HFFc6 (cell line): Measurements from ENCODE around the gene LTBP2. TPM values are rescaled to one million over a fixed set of nuclear protein-coding genes. Genes with fewer than 3 reads are reported as not detected.
A peak's percentile ranks its signal among the peaks of the same experiment; 100 is the strongest.

Experiments used
- DNase-seq: peaks from one replicate; pipeline ENCODE4 v3.0.0-alpha.2; 2018
- H3K27ac Mint-ChIP-seq: 2 replicates; pipeline ENCODE4 v1.8.0; 2020; ENCODE audit warnings: mild to moderate bottlenecking, mixed read lengths
- H3K27me3 Mint-ChIP-seq: 2 replicates; pipeline ENCODE4 v1.8.0; 2021; ENCODE audit warnings: mild to moderate bottlenecking, moderate library complexity, mixed read lengths; ENCODE audit not compliant: insufficient read depth
- H3K36me3 Mint-ChIP-seq: 2 replicates; pipeline ENCODE4 v1.8.0; 2021; ENCODE audit warnings: low read depth, mixed read lengths
- H3K4me1 Mint-ChIP-seq: 2 replicates; pipeline ENCODE4 v1.8.0; 2020; ENCODE audit warnings: low read depth, mixed read lengths
- H3K4me3 Mint-ChIP-seq: 2 replicates; pipeline ENCODE4 v1.8.0; 2020; ENCODE audit warnings: mild to moderate bottlenecking, moderate library complexity, mixed read lengths
- H3K9me3 Mint-ChIP-seq: 2 replicates; pipeline ENCODE4 v1.8.0; 2020; ENCODE audit warnings: mild to moderate bottlenecking, mixed read lengths
- total RNA-seq, 6 experiments: library from RNA; stranded (reverse); fragmentation: NEBNext Ultra II Directional; extraction: Animal tissue kit (Norgen Biotek cat#: 25700); gene quantifications; 2 replicates in 1 of 6; 3 replicates in 5 of 6; pipeline ENCODE4 v1.2.3, GENCODE V29; 2021
- TF ChIP-seq, protein P1 (sequence below): fragments of 200-600 bp; sonication (generic); IDR thresholded peaks from 2 replicates; pipeline ENCODE4 v1.5.0; 2021; ENCODE audit warnings: antibody characterized with exemption, mild to moderate bottlenecking

Gene LTBP2
- total RNA-seq, 6 experiments from 2014 or later = 109 to 165 (median 120) TPM

GRCh38 chr14:74508292-74508731 is 103.7 kb downstream of the LTBP2 start:
- Mint-ChIP-seq H3K9me3 (no peaks in the 10 kb centered on the region), H3K4me1 (peaks cover 17% of the 10 kb centered on the region), H3K36me3 (peaks cover 14% of the 10 kb centered on the region), H3K27ac (no peak overlapping the region), H3K27me3 (peaks cover 2% of the 10 kb centered on the region; the same call in 1 of the 2 replicates), H3K4me3 (no peak overlapping the region)
- no peak for DNase-seq
- TF ChIP-seq, protein P1, sequence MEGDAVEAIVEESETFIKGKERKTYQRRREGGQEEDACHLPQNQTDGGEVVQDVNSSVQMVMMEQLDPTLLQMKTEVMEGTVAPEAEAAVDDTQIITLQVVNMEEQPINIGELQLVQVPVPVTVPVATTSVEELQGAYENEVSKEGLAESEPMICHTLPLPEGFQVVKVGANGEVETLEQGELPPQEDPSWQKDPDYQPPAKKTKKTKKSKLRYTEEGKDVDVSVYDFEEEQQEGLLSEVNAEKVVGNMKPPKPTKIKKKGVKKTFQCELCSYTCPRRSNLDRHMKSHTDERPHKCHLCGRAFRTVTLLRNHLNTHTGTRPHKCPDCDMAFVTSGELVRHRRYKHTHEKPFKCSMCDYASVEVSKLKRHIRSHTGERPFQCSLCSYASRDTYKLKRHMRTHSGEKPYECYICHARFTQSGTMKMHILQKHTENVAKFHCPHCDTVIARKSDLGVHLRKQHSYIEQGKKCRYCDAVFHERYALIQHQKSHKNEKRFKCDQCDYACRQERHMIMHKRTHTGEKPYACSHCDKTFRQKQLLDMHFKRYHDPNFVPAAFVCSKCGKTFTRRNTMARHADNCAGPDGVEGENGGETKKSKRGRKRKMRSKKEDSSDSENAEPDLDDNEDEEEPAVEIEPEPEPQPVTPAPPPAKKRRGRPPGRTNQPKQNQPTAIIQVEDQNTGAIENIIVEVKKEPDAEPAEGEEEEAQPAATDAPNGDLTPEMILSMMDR = peak; percentile 66

DNA sequence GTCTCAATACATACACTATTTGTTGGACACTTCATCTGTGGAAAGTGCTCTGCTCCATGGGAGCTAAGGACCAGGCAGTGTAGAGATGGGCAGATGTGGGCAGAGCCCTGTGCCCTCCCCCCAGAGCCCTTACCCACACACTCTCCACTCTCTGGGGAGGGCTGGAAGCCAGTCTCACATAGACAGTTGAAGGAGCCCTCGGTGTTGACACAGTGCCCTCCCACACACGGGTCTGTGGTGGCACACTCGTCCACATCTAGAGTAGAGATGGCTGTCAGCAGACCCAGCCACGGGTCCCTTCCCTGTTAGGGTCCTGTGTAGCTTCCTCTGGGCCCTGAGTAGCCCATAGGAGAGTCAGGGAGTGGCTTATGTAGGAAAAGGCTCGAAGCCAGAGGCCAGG is 104.2 kb downstream of the LTBP2 start:
- peaks cover 12% of the 10 kb centered on the region for H3K36me3 Mint-ChIP-seq
- peaks cover 17% of the 10 kb centered on the region for H3K4me1 Mint-ChIP-seq
- H3K27me3 Mint-ChIP-seq = peaks cover 2% of the 10 kb centered on the region; the same call in 1 of the 2 replicates
- H3K9me3 Mint-ChIP-seq = no peaks in the 10 kb centered on the region
- TF ChIP-seq, protein P1 = no peak
- H3K27ac Mint-ChIP-seq = no peak overlapping the region
- no peak overlapping the region for H3K4me3 Mint-ChIP-seq
- DNase-seq = no peak

GRCh38 chr14:74507085-74507484 is 105.0 kb downstream of the LTBP2 start:
- TF ChIP-seq, protein P1 = no peak
- H3K27me3 Mint-ChIP-seq = peaks cover 2% of the 10 kb centered on the region; the same call in 1 of the 2 replicates
- no peaks in the 10 kb centered on the region for H3K9me3 Mint-ChIP-seq
- no peak overlapping the region for H3K27ac Mint-ChIP-seq
- no peak for DNase-seq
- H3K4me1 Mint-ChIP-seq = peaks cover 17% of the 10 kb centered on the region
- no peak overlapping the region for H3K4me3 Mint-ChIP-seq
- peaks cover 5% of the 10 kb centered on the region; the same call in 1 of the 2 replicates for H3K36me3 Mint-ChIP-seq

DNA sequence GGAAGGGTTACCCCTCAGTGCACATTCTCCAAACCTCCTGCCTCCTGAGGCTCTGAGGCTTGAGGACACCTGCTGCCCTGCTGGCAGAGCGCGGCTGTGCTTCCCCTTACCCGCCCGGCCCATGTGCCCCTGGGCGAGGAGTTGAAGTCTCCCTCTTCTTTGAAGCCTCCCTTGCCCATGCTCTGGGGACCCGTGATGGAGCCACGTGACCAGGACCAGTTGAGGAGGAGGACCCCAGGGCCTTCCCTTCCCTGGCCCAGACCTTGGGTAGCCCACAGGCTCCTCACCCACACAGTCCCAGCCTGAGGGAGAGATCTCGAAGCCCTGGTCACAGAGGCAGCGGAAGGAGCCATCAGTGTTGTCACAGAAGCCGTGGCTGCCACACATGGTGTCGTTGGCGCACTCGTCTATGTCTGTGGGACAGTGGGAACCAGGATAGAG is 105.6 kb downstream of the LTBP2 start:
- TF ChIP-seq, protein P1 = no peak
- Mint-ChIP-seq H3K27me3 (peaks cover 2% of the 10 kb centered on the region; the same call in 1 of the 2 replicates), H3K27ac (no peak overlapping the region), H3K9me3 (no peaks in the 10 kb centered on the region), H3K4me1 (peaks cover 12% of the 10 kb centered on the region), H3K4me3 (no peak overlapping the region), H3K36me3 (no peaks in the 10 kb centered on the region; the same call in 1 of the 2 replicates)
- DNase-seq = no peak

GRCh38 chr14:74505831-74506230 is 106.2 kb downstream of the LTBP2 start:
- H3K36me3 Mint-ChIP-seq = no peaks in the 10 kb centered on the region; the same call in 1 of the 2 replicates
- H3K9me3 Mint-ChIP-seq = no peaks in the 10 kb centered on the region
- H3K4me3 Mint-ChIP-seq = no peak overlapping the region
- peaks cover 2% of the 10 kb centered on the region; the same call in 1 of the 2 replicates for H3K27me3 Mint-ChIP-seq
- peaks cover 6% of the 10 kb centered on the region for H3K4me1 Mint-ChIP-seq
- no peak overlapping the region for H3K27ac Mint-ChIP-seq
- TF ChIP-seq, protein P1 = no peak
- DNase-seq = no peak
